HepG2 (cell line): ENCODE results near the gene ESPN. TPM values are rescaled to one million over a fixed set of nuclear protein-coding genes. Genes with fewer than 3 reads are reported as not detected.

ENCODE experiments used
- ADNP ChIP-seq: sonication (generic); formaldehyde crosslinking; IDR thresholded peaks from 2 replicates; pipeline ENCODE4 v1.4.0; 2020; ENCODE audit warnings: missing genetic modification reagents
- DMAP1 ChIP-seq: IDR thresholded peaks from 2 replicates; pipeline ENCODE4 v1.6.1; 2016
- ELF1 ChIP-seq: sonication (generic); formaldehyde crosslinking; IDR thresholded peaks from 2 replicates; pipeline ENCODE4 v1.4.0; 2020; ENCODE audit warnings: missing genetic modification reagents
- GATAD1 ChIP-seq: IDR thresholded peaks from 2 replicates; pipeline ENCODE4 v1.6.1; 2016; ENCODE audit warnings: missing genetic modification reagents, missing compliant biosample characterization
- KAT7 ChIP-seq: IDR thresholded peaks from 2 replicates; pipeline ENCODE4 v1.6.1; 2018; ENCODE audit warnings: borderline replicate concordance, missing compliant biosample characterization
- NONO ChIP-seq, 2 experiments: fragments of 450-650 bp in 1 of 2; sonication (generic) in 1 of 2; formaldehyde crosslinking in 1 of 2; IDR thresholded peaks in 1 of 2; conservative IDR thresholded peaks in 1 of 2; 2 replicates each; pipeline versions ENCODE4 v1.6.1 to v1.8.0; 2017 to 2022; ENCODE audit warnings: mild to moderate bottlenecking in 1 of 2, missing genetic modification reagents in 1 of 2, moderate library complexity in 1 of 2
- PAWR ChIP-seq: sonication (generic); formaldehyde crosslinking; IDR thresholded peaks from 2 replicates; pipeline ENCODE4 v1.4.0; 2020; ENCODE audit warnings: missing genetic modification reagents, mild to moderate bottlenecking, borderline replicate concordance
- PHF5A ChIP-seq: IDR thresholded peaks from one replicate; pipeline ENCODE4 v1.6.1; 2018; ENCODE audit warnings: low read depth, missing genetic modification reagents; ENCODE audit not compliant: unreplicated experiment
- SRF ChIP-seq: IDR thresholded peaks from 2 replicates; pipeline ENCODE4 v1.6.1; 2011; ENCODE audit warnings: mild to moderate bottlenecking, low read depth, low read length, moderate library complexity
- SRSF1 ChIP-seq: fragments of 200-400 bp; formaldehyde crosslinking; optimal IDR thresholded peaks from 2 replicates; pipeline ENCODE3; 2017; ENCODE audit warnings: mild to moderate bottlenecking, low read depth, low read length, moderate library complexity
- ZBTB1 ChIP-seq: sonication (generic); formaldehyde crosslinking; IDR thresholded peaks from 2 replicates; pipeline ENCODE4 v1.4.0; 2020; ENCODE audit warnings: missing genetic modification reagents, borderline replicate concordance
- ZBTB25 ChIP-seq: IDR thresholded peaks from 2 replicates; pipeline ENCODE4 v1.6.1; 2018; ENCODE audit warnings: missing genetic modification reagents
- ZFY ChIP-seq: sonication (generic); formaldehyde crosslinking; IDR thresholded peaks from 2 replicates; pipeline ENCODE4 v1.4.0; 2020; ENCODE audit warnings: missing genetic modification reagents
- polyA plus RNA-seq, 8 experiments: library from polyadenylated mRNA; depleted of rRNA in 3 of 8; stranded (reverse) in 7 of 8; unstranded in 1 of 8; fragments of >200 nt; fragmentation: Illumina TruSeq in 4 of 8; extraction: Trizol in 4 of 8; gene quantifications; 2 replicates each; pipeline versions ENCODE4 v1.2.1 to v1.2.3, GENCODE V29; 2011 to 2016; ENCODE audit warnings: low read depth in 4 of 8, missing spikeins in 1 of 8, mixed read lengths in 1 of 8; ENCODE audit not compliant: insufficient read depth in 1 of 8
- total RNA-seq, 5 experiments: library from RNA; depleted of rRNA; stranded (reverse); fragments of >200 nt; fragmentation: Illumina TruSeq; extraction: Trizol; gene quantifications; 2 replicates each; pipeline ENCODE4 v1.2.3, GENCODE V29; 2016; ENCODE audit warnings: low read depth in 1 of 5
- TF ChIP-seq, protein P1 (sequence below): sonication (generic); formaldehyde crosslinking; IDR thresholded peaks from 2 replicates; pipeline ENCODE4 v1.4.0; 2020; ENCODE audit warnings: mild to moderate bottlenecking, missing genetic modification reagents
- TF ChIP-seq, protein P2 (sequence below): sonication (generic); formaldehyde crosslinking; IDR thresholded peaks from 2 replicates; pipeline ENCODE4 v1.8.1; 2023; ENCODE audit warnings: mild to moderate bottlenecking, missing genetic modification reagents

ESPN gene
- total and polyA plus RNA-seq, 2 of the 13 experiments (the other 11 are each of a cell fraction or from before 2014, with no cell fraction given): 48.6 to 54.2 TPM

- TF ChIP-seq SRF (peak; percentile 65; the same call in 1 of the 2 replicates), ZBTB1 (CRISPR knock-in tag) (no peak), ZFY (CRISPR knock-in tag) (peak; percentile 77), ADNP (CRISPR knock-in tag) (no peak), PAWR (CRISPR knock-in tag) (no peak), ELF1 (peak; percentile 61; the same call in 1 of the 2 replicates), SRSF1 (peak; percentile 72), GATAD1 (CRISPR knock-in tag) (peak; percentile 61), PHF5A (CRISPR knock-in tag) (no peak), ZBTB25 (CRISPR knock-in tag) (0 out of 2 replicates have a peak, but pooled peaks have one; percentile 25), NONO (IDR thresholded peaks at IDR 0.05) (no peak), NONO (CRISPR knock-in tag; conservative IDR thresholded peaks at IDR 0.05) (0 out of 2 replicates have a peak, but pooled peaks have one; percentile 38), DMAP1 (CRISPR knock-in tag) (peak; percentile 48; the same call in 1 of the 2 replicates), KAT7 (CRISPR knock-in tag) (0 out of 2 replicates have a peak, but pooled peaks have one; percentile 45)
- TF ChIP-seq, protein P1, sequence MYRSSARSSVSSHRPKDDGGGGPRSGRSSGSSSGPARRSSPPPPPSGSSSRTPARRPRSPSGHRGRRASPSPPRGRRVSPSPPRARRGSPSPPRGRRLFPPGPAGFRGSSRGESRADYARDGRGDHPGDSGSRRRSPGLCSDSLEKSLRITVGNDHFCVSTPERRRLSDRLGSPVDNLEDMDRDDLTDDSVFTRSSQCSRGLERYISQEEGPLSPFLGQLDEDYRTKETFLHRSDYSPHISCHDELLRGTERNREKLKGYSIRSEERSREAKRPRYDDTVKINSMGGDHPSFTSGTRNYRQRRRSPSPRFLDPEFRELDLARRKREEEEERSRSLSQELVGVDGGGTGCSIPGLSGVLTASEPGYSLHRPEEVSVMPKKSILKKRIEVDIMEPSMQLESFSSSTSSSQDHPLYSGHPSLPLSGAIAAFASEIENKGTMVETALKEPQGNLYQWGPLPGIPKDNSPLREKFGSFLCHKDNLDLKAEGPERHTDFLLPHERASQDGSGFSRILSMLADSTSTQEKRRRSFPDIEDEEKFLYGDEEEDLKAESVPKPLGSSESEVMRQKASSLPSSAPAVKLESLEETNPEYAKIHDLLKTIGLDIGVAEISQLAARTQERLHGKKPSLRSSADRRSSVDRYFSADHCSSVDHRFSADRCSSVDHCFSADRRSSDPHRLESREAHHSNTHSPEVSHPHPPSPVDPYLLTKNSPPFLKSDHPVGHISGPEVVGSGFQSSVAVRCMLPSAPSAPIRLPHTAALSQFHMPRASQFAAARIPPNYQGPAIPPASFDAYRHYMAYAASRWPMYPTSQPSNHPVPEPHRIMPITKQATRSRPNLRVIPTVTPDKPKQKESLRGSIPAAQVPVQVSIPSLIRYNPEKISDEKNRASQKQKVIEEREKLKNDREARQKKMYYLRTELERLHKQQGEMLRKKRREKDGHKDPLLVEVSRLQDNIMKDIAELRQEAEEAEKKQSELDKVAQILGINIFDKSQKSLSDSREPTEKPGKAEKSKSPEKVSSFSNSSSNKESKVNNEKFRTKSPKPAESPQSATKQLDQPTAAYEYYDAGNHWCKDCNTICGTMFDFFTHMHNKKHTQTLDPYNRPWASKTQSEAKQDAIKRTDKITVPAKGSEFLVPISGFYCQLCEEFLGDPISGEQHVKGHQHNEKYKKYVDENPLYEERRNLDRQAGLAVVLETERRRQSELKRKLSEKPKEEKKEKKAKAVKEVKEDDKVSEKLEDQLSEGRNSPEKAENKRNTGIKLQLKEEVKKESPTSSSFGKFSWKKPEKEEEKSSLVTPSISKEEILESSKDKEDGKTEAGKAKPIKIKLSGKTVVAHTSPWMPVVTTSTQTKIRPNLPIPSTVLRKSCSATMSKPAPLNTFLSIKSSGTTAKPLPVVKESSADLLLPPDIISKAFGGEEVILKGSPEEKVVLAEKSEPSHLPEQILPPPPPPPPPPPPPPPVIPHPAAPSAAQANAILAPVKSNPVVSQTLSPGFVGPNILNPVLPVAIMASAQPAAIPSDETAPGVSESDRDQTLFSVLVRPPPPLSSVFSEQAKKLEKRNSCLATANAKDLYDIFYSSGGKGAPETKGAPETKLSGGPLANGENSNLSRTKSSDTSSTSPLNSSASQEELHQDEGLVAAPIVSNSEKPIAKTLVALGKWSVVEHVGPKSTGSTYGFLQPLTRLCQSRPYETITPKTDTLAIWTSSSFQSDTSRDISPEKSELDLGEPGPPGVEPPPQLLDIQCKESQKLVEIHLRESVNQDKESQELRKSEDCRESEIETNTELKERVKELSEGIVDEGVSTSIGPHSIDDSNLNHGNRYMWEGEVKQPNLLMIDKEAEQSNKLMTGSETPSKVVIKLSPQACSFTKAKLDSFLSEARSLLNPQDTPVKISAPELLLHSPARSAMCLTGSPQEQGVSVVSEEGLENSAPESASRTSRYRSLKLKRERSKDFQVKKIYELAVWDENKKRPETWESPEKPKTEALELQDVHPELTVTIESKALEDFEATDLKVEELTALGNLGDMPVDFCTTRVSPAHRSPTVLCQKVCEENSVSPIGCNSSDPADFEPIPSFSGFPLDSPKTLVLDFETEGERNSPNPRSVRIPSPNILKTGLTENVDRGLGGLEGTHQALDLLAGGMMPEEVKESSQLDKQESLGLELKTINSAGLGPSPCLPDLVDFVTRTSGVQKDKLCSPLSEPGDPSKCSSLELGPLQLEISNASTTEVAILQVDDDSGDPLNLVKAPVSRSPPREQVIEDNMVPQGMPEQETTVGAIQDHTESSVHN (CRISPR knock-in tag): peak; percentile 22; the same call in 1 of the 2 replicates
- TF ChIP-seq, protein P2, sequence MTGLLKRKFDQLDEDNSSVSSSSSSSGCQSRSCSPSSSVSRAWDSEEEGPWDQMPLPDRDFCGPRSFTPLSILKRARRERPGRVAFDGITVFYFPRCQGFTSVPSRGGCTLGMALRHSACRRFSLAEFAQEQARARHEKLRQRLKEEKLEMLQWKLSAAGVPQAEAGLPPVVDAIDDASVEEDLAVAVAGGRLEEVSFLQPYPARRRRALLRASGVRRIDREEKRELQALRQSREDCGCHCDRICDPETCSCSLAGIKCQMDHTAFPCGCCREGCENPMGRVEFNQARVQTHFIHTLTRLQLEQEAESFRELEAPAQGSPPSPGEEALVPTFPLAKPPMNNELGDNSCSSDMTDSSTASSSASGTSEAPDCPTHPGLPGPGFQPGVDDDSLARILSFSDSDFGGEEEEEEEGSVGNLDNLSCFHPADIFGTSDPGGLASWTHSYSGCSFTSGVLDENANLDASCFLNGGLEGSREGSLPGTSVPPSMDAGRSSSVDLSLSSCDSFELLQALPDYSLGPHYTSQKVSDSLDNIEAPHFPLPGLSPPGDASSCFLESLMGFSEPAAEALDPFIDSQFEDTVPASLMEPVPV: peak; percentile 67; the same call in 1 of the 2 replicates
Measured at GRCh38 chr1:6490181-6491080, 65.9 kb downstream of the ESPN start (continued).
